Measurements from ENCODE around the gene SLC35E2B.
A peak's percentile ranks its signal among the peaks of the same experiment; 100 is the strongest.

SLC35E2B gene

DNA sequence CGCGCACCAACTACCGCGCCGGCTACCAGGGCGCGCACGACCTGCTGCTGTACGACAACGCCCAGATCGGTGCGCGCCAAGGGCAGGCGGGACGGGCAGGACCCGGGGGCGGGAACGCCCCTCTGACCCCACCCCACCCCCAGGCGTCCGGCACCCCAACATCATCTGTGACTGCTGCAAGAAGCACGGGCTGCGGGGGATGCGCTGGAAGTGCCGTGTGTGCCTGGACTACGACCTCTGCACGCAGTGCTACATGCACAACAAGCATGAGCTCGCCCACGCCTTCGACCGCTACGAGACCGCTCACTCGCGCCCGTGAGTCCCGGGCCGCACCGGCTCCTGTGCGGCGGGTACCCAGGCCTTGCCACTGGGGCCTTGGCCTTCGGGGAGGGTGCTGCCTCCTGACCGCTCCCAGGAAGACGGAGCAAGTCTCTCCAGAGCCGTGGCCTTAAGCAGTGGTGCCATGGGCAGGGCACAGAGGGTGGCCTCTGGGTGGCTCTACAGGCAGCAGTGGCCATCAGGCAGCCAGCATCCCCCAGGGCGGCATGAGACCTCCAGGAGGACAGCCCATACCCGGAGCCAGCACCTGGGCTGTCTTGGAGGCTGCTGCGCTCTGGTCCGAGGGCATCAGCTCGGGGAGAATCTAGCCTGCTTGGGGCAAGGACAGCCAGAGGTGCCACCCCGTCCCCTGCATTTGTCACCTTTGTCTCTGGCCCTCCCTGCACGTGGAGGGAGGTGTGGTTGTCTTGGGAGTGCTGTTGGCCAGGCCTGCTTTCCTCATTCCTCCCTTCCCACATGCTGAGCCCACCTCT is 68.8 kb downstream of the SLC35E2B start:
- no peak for DNase-seq (ENCODE audit: low spot score)

DNA sequence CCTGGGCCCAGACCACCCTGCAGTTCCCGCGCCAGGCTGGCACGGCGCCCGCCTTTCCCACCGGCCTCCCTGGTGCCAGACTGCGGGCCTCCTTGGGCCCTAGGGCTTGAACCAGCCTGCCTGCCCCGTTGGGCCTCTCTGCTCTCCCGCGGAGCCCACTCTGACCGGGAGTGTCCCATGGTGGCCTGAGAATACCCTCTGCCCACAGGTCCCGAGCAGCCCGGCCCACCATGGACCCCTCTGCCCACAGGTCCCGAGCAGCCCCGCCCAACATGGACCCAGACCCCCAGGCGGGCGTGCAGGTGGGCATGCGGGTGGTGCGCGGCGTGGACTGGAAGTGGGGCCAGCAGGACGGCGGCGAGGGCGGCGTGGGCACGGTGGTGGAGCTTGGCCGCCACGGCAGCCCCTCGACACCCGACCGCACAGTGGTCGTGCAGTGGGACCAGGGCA is 69.4 kb downstream of the SLC35E2B start:
- no peak for DNase-seq (ENCODE audit: low spot score)

GRCh38 chr1:1622788-1623094 is 69.9 kb downstream of the SLC35E2B start:
- DNase-seq (ENCODE audit: low spot score): no peak

DNA sequence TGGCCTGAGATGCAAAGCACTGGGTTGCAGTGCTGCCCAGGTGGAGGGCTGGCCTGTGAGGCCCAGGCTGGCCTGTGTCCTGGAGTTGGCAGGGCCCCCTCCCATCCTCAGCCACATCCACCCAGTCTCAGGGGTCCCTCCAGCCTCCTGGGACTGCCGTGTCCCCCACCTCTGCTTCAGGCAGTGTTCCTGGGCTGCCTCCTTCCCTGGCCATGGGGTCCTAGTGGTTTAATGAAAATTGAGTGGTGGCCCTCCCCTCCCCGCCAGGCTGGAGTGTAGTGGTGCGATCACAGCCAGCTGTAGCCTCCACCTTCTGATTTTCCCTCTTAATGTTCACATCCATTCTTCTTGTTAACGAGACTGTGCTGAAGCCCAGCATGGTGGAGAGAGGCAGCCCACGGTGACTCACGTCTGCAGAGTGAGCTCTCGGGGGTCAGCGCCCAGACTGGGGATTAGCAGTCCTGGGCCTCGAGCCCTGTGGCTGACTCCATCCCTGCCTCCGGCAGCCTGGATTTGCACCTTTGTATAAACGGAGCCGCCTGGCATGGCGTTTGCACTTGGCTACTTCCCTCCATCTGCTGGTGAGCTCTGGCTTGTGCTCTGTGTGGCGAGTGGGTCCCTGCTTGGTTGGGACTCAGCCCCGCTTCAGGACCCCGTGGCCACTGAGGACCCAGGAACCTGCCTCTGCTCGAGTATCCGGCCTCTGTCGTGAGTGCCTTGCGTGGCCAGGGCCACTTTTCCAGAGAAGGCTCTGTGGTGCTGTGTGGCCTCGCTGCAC is 70.4 kb downstream of the SLC35E2B start:
- DNase-seq (ENCODE audit: low spot score): no peak

GRCh38 chr1:1621173-1622009 is 71.2 kb downstream of the SLC35E2B start:
- DNase-seq (ENCODE audit: low spot score): no peak

- no peak for DNase-seq (ENCODE audit: low spot score)
Measured at GRCh38 chr1:1620433-1621139, 72.0 kb downstream of the SLC35E2B start.

DNA sequence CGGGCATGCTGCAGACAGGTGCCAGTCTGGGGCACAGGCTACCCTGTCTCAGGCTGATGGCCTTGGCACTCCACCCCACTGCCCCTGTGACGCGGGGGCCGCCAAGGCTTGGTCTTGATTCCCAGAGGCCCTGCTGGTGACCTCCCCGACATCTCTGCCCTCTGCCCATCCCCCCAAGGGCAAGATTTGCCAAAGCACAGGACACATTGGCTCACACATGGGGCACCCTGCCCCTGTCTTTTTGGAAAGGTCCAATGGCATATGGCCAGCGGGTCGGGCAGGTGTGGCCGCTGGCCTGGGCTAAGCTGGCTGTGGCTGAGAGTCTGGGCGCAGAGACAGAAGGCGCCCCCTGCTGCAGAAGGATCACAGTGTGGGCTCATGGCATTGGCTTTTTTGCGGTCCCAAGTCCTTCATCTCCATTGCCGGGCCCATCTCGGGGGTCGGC is 72.7 kb downstream of the SLC35E2B start:
- DNase-seq (ENCODE audit: low spot score): peak; percentile 53

DNA sequence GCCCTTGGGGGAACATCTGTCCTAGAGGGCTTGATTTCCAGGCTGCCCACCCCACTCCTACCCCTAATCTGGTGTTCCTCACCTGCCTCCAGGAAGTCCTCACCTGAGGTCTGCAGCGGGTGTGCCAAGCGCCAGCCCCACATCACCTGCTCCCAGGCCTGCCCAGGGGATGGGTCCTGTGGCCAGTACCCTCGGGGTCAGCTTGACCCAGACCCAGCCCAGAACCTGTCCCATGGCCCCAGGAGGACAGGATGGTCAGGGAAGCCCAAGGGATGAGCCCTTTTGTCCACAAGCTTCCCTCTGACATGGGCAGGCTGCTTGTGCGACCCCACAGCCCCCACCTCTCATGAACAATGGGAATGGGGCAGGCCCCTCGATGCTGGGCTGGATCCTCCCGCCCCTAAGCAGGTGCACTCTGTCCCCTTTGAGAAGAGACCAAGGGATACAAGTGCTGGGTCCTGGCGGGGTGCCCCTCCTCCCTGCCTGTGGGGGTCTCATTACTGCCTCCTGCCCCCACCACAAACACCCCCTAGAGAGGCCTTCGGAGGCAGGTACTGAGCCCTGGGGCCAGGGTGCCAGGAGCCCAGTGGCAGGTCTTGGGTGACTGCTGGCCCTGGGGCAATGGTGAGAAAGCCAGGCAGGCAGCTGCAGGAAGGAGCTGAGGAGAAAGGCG is 74.1 kb downstream of the SLC35E2B start:
- DNase-seq (ENCODE audit: low spot score): no peak

GRCh38 chr1:1617925-1618324 is 74.7 kb downstream of the SLC35E2B start:
- no peak for DNase-seq (ENCODE audit: low spot score)

DNA sequence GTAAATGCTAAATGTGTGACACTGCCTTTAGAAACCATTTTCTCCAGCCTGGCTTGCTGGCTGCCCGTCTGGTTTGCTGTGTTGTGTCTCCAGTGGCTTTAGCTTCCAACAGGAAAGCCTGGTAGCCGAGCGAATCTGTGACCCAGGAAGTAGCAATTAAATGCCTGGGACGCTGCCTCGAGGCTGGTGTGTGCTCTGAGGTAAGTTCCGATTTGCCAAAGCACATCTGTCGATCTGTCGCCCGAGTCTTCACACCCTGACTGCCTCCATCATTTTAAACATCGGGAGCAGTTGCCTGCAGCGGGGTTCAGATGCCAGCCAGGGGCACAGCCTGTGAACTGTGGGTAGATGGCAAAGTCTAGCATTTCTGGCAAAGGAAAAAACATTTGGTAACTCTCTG is 75.1 kb downstream of the SLC35E2B start:
- DNase-seq (ENCODE audit: low spot score): no peak

- DNase-seq (ENCODE audit: low spot score): no peak
Measured at GRCh38 chr1:1616838-1617237, 75.8 kb downstream of the SLC35E2B start.

GRCh38 chr1:1616045-1616790 is 76.4 kb downstream of the SLC35E2B start:
- no peak for DNase-seq (ENCODE audit: low spot score)

DNA sequence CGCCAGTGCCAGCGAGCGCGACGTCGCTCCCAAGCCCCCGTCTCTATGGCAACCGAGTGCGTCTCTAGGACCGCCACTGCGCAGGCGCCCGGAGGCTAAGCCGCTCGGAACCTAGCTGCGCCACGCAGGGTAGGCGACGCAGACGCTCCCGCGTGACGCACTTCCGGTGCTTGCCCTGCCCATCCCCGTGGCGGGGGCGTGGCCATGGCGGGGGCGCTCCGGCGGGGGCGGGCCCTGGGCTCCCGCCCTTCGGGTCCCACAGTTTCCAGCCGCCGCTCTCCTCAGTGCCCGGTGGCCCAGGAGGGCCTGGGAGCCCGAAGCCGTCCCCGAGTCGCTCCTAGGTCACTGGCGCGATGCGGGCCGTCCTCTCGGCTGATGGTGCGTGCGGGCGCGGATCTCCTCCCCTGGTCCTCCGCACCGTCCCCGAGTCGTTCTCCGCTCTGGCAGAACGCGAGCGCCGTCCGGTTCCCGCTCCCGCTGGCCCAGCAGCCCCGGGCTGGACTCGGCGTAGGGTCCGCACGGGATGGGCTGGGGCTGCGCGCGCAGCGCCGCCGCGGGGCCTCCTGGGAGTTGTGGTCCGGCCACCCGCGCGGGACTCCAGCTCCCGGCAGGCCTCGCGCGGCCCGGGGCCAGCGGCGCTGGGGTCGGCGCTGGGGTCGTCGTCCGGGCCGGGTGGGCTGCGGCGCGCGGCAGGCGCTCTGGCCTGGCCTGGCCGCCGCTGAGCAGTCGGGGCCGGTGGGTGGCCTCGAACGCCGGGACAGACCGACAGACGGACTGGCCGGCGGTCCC is 77.1 kb downstream of the SLC35E2B start, which contains the start of gene MIB2:
MIB2 (plus strand) TSS at position 245 of the 789 bp plus-strand sequence. CDS start 7,953 bp downstream, outside the sequence.
- peak; percentile 98 for DNase-seq (ENCODE audit: low spot score)

GRCh38 chr1:1614954-1615255 is 77.7 kb downstream of the SLC35E2B start:
- DNase-seq (ENCODE audit: low spot score): no peak

DNA sequence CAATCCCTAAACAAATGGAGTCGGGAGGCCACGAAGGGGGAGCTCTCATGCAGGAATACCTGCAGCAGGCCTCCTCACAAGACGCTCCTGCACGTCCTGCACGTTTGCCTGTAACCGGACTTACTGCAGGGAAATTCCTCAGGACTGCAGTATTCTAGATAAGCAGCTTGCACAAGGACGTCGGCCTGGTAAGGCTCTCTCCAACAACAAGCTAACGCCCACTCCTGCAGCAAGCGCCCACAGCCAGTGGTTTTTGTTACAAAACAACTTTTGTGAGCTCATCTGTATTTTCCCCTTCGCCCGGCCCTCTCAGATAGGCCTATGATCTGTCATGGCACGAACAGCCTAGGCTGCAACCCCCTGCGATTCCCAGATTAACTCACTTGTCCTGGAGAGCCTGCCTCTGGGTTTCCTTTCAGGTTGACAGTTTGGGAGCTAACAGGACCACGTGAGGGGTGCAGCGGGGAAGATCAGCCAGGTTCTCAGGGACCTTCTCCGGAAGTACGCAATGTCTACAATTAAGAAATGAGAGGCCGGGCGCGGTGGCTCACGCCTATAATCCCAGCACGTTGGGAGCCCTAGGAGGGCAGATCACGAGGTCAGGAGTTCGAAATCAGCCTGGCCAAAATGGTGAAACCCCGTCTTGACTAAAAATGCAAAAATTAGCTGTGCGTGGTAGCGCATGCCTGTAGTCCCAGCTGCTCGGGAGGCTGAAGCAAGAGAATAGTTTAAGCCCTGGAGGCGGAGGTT is 78.2 kb downstream of the SLC35E2B start:
- peak; percentile 50 for DNase-seq (ENCODE audit: low spot score)

GRCh38 chr1:1613509-1614082 is 79.0 kb downstream of the SLC35E2B start:
- no peak for DNase-seq (ENCODE audit: low spot score)

GRCh38 chr1:1612104-1612400 is 80.5 kb downstream of the SLC35E2B start:
- no peak for DNase-seq (ENCODE audit: low spot score)

GRCh38 chr1:1610796-1611195 is 81.8 kb downstream of the SLC35E2B start:
- peak; percentile 30 for DNase-seq (ENCODE audit: low spot score)

Measured in ecto neural progenitor cell (in vitro differentiated cells).